Activated T-cell treated with anti-CD3 and anti-CD28 coated beads, Interleukin-2, amount 50 U/mL, for 72 hours (primary cell): ENCODE data around the gene CST1. TPM values are rescaled to one million over a fixed set of nuclear protein-coding genes. Genes with fewer than 3 reads are reported as not detected.
"Not testable (repeated sequence)": the region's sequence is repeated elsewhere in the genome, so short reads cannot be mapped to it uniquely, and the experiment has no call there.

Source experiments
- ATAC-seq, 2 donors: fragments of 150-1000 bp; cut with Tn5 transposase; replicated peaks in 1 of 2; 2 replicates each; pipeline ENCODE4 v1.10.0; 2021; ENCODE audit warnings: moderate library complexity in 2 of 2, mild to moderate bottlenecking in 1 of 2
- DNase-seq, 2 donors: peaks; one replicate each; pipeline ENCODE4 v3.0.0; 2021 to 2022; ENCODE audit warnings: mixed read lengths in 1 of 2
- H3K27ac Mint-ChIP-seq: one replicate; pipeline ENCODE4 v1.8.0; 2022; ENCODE audit warnings: mild to moderate bottlenecking, moderate library complexity, mixed read lengths
- H3K27me3 Mint-ChIP-seq: one replicate; pipeline ENCODE4 v1.8.0; 2022; ENCODE audit warnings: low read depth, mixed read lengths
- H3K36me3 Mint-ChIP-seq, 2 donors: one replicate each; pipeline ENCODE4 v1.8.0; 2022; ENCODE audit warnings: mixed read lengths in 2 of 2, mild to moderate bottlenecking in 1 of 2; ENCODE audit not compliant: insufficient read depth in 2 of 2
- H3K4me1 Mint-ChIP-seq: one replicate; pipeline ENCODE4 v1.8.0; 2022; ENCODE audit warnings: low read depth, mixed read lengths
- H3K4me3 Mint-ChIP-seq, 2 donors: one replicate each; pipeline ENCODE4 v1.8.0; 2022; ENCODE audit warnings: mild to moderate bottlenecking in 2 of 2, mixed read lengths in 2 of 2, moderate library complexity in 2 of 2
- H3K9me3 Mint-ChIP-seq, 2 donors: one replicate each; pipeline ENCODE4 v1.8.0; 2022; ENCODE audit warnings: mixed read lengths in 2 of 2
- total RNA-seq, 2 donors: library from RNA; stranded (reverse); gene quantifications; one replicate each; pipeline ENCODE4 v1.2.3, GENCODE V29; 2022

Gene CST1
- total RNA-seq, 2 donors from 2014 or later, result not detected

- no peak for DNase-seq
- Mint-ChIP-seq H3K9me3 (no peaks in the 10 kb centered on the region), H3K36me3 (no peaks in the 10 kb centered on the region), H3K4me1 (no peaks in the 10 kb centered on the region), H3K27me3 (peaks cover 8% of the 10 kb centered on the region), H3K4me3 (no peak overlapping the region), H3K27ac (no peak overlapping the region)
- no peak for ATAC-seq
These were observed 1.3 kb upstream of the CST1 start for GRCh38 chr20:23752019-23752418.

GRCh38 chr20:23749746-23750145 is 989 bp downstream of the CST1 start:
- DNase-seq, result no peak
- no peaks in the 10 kb centered on the region for H3K27me3 Mint-ChIP-seq

GRCh38 chr20:23748975-23749374 is 1.8 kb downstream of the CST1 start:
- not testable (repeated sequence) for DNase-seq, H3K27me3 Mint-ChIP-seq, ATAC-seq, H3K9me3 Mint-ChIP-seq, H3K4me1 Mint-ChIP-seq, H3K36me3 Mint-ChIP-seq, H3K27ac Mint-ChIP-seq, H3K4me3 Mint-ChIP-seq

More at GRCh38 chr20:23749746-23750145, 989 bp downstream of the CST1 start:
- Mint-ChIP-seq H3K4me1 (no peaks in the 10 kb centered on the region), H3K9me3 (no peaks in the 10 kb centered on the region), H3K4me3 (no peak overlapping the region), H3K36me3 (no peaks in the 10 kb centered on the region), H3K27ac (no peak overlapping the region)
- ATAC-seq, result no peak

- not testable (repeated sequence) for ATAC-seq, H3K4me3 Mint-ChIP-seq, H3K27me3 Mint-ChIP-seq, H3K4me1 Mint-ChIP-seq, H3K36me3 Mint-ChIP-seq, H3K9me3 Mint-ChIP-seq, H3K27ac Mint-ChIP-seq, DNase-seq
These were observed 3.2 kb downstream of the CST1 start for GRCh38 chr20:23747551-23747950.

- DNase-seq, ATAC-seq, H3K27ac Mint-ChIP-seq, H3K27me3 Mint-ChIP-seq, H3K9me3 Mint-ChIP-seq, H3K4me1 Mint-ChIP-seq, H3K4me3 Mint-ChIP-seq, H3K36me3 Mint-ChIP-seq: not testable (repeated sequence)
These were observed 3.6 kb downstream of the CST1 start for GRCh38 chr20:23747092-23747491.

- no peaks in the 10 kb centered on the region for H3K36me3 Mint-ChIP-seq
- H3K4me3 Mint-ChIP-seq, result no peak overlapping the region
- H3K9me3 Mint-ChIP-seq, result no peaks in the 10 kb centered on the region
- no peaks in the 10 kb centered on the region for H3K27me3 Mint-ChIP-seq
- no peaks in the 10 kb centered on the region for H3K4me1 Mint-ChIP-seq
- DNase-seq (no peak), ATAC-seq (no peak)
- H3K27ac Mint-ChIP-seq, result no peak overlapping the region
These were observed 4.4 kb downstream of the CST1 start for GRCh38 chr20:23746321-23746720.

GRCh38 chr20:23745247-23745646 is 5.5 kb downstream of the CST1 start:
- H3K9me3 Mint-ChIP-seq, result no peaks in the 10 kb centered on the region
- no peak for ATAC-seq
- H3K27me3 Mint-ChIP-seq, result no peaks in the 10 kb centered on the region
- no peak overlapping the region for H3K27ac Mint-ChIP-seq
- H3K4me3 Mint-ChIP-seq, result no peak overlapping the region
- no peaks in the 10 kb centered on the region for H3K4me1 Mint-ChIP-seq
- DNase-seq, result no peak
- H3K36me3 Mint-ChIP-seq, result no peaks in the 10 kb centered on the region

- Mint-ChIP-seq H3K27me3 (no peaks in the 10 kb centered on the region), H3K4me1 (no peaks in the 10 kb centered on the region), H3K9me3 (no peaks in the 10 kb centered on the region), H3K27ac (no peak overlapping the region), H3K4me3 (no peak overlapping the region), H3K36me3 (no peaks in the 10 kb centered on the region)
- DNase-seq, result no peak
- ATAC-seq, result peak; percentile 58 to 75
These were observed 5.9 kb downstream of the CST1 start for GRCh38 chr20:23744817-23745216.

- peaks cover 24% of the 10 kb centered on the region for H3K27me3 Mint-ChIP-seq
These were observed 15.3 kb downstream of the CST1 start for GRCh38 chr20:23735391-23735790.

GRCh38 chr20:23734949-23735348 is 15.8 kb downstream of the CST1 start:
- H3K4me1 Mint-ChIP-seq, H3K36me3 Mint-ChIP-seq, H3K27ac Mint-ChIP-seq, H3K9me3 Mint-ChIP-seq, H3K4me3 Mint-ChIP-seq, DNase-seq, ATAC-seq: not testable (repeated sequence)
- H3K27me3 Mint-ChIP-seq, result peaks cover 24% of the 10 kb centered on the region

More at GRCh38 chr20:23735391-23735790, 15.3 kb downstream of the CST1 start:
- not testable (repeated sequence) for H3K4me1 Mint-ChIP-seq, H3K36me3 Mint-ChIP-seq, H3K4me3 Mint-ChIP-seq, DNase-seq, ATAC-seq, H3K9me3 Mint-ChIP-seq, H3K27ac Mint-ChIP-seq

- H3K4me1 Mint-ChIP-seq, H3K9me3 Mint-ChIP-seq, H3K4me3 Mint-ChIP-seq, H3K27ac Mint-ChIP-seq, H3K36me3 Mint-ChIP-seq, ATAC-seq, DNase-seq: not testable (repeated sequence)
- peaks cover 24% of the 10 kb centered on the region for H3K27me3 Mint-ChIP-seq
These were observed 16.3 kb downstream of the CST1 start for GRCh38 chr20:23734440-23734839.

- no peak for ATAC-seq
- H3K36me3 Mint-ChIP-seq, result no peaks in the 10 kb centered on the region
- DNase-seq, result no peak
- H3K4me3 Mint-ChIP-seq, result no peak overlapping the region
- no peak overlapping the region for H3K27ac Mint-ChIP-seq
- no peaks in the 10 kb centered on the region for H3K9me3 Mint-ChIP-seq
- no peaks in the 10 kb centered on the region for H3K4me1 Mint-ChIP-seq
- H3K27me3 Mint-ChIP-seq, result peaks cover 14% of the 10 kb centered on the region
These were observed 23.7 kb downstream of the CST1 start for GRCh38 chr20:23727016-23727415.

GRCh38 chr20:23725102-23725501 is 25.6 kb downstream of the CST1 start:
- no peaks in the 10 kb centered on the region for H3K4me1 Mint-ChIP-seq

GRCh38 chr20:23723659-23724307 is 27.0 kb downstream of the CST1 start:
- not testable (repeated sequence) for H3K9me3 Mint-ChIP-seq, H3K4me3 Mint-ChIP-seq, H3K4me1 Mint-ChIP-seq, H3K27ac Mint-ChIP-seq, H3K36me3 Mint-ChIP-seq
- DNase-seq (peak; percentile 34 to 41), ATAC-seq (peak; percentile 52 to 69)
- peaks cover 14% of the 10 kb centered on the region for H3K27me3 Mint-ChIP-seq

More at GRCh38 chr20:23725102-23725501, 25.6 kb downstream of the CST1 start:
- Mint-ChIP-seq H3K27me3 (peaks cover 14% of the 10 kb centered on the region), H3K4me3 (no peak overlapping the region), H3K27ac (no peak overlapping the region), H3K9me3 (no peaks in the 10 kb centered on the region), H3K36me3 (no peaks in the 10 kb centered on the region)
- no peak for DNase-seq
- no peak for ATAC-seq
